ENCODE measurements around the gene GATA3. TPM values are rescaled to one million over a fixed set of nuclear protein-coding genes. Genes with fewer than 3 reads are reported as not detected.

GATA3 gene
- total and polyA plus RNA-seq, 9 of the 15 experiments (the other 6 are each of a cell fraction or from before 2014, with no cell fraction given), result 0.01 to 0.24 (median 0.09) TPM; not detected in 6

DNA sequence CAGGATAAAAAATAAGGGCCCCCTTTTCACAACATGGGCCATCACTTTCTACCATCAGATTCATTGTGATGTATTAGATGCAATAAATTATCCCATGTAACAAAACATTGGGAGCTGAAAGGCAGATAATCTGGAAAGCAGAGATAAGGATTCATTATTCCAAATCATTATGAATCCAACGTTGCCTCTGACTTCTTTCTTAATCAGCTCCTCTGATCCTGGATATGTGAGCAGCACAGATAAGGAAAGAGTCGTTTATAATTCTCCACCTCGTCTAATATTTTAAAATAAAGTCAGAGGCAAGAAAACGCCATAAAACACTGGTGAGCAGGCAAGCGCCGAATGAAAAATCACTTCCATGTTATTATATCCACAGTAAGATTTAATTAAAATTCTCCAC lies 13.8 kb upstream of the GATA3 start:
- BruUV-seq (replicated peaks), result no TSS peak
- FAIRE-seq, result no peak
- no peak overlapping the region for H3K4me3 ChIP-seq
- no peak for ATAC-seq
- 0 out of 2 replicates have a peak, but pooled peaks cover 5% of the 10 kb centered on the region for H4K20me1 ChIP-seq (replicated peaks; ENCODE audit: control insufficient read depth, insufficient read depth, low read length)
- ChIA-PET CTCF (ENCODE audit: low intra/inter-chr PET ratio) (no interaction called here), POLR2A (no interaction called here)
- no peak overlapping the region for H2AFZ ChIP-seq (ENCODE audit: low read depth, low read length)
- no peaks in the 10 kb centered on the region for H3K9me3 ChIP-seq (replicated peaks; ENCODE audit: control insufficient read depth, insufficient read depth, low read depth, low read length)
- TF ChIP-seq ZNF785 (CRISPR knock-in tag; IDR thresholded peaks at IDR 0.05) (no peak), LEF1 (IDR thresholded peaks at IDR 0.05) (no peak), ZNF143 (CRISPR knock-in tag; IDR thresholded peaks at IDR 0.05) (no peak), SUPT5H (IDR thresholded peaks at IDR 0.05) (no peak), NCOR1 (IDR thresholded peaks at IDR 0.05) (no peak), MYC (IDR thresholded peaks at IDR 0.05; ENCODE audit: low read depth, low read length) (no peak), MYC (CRISPR knock-in tag; IDR thresholded peaks at IDR 0.05; ENCODE audit: borderline replicate concordance, low read depth) (no peak), ELF1 (tag; IDR thresholded peaks at IDR 0.05) (no peak), ZFX (CRISPR knock-in tag; IDR thresholded peaks at IDR 0.05) (no peak), ZFP1 (CRISPR knock-in tag; IDR thresholded peaks at IDR 0.05) (no peak), GABPB1 (CRISPR knock-in tag; IDR thresholded peaks at IDR 0.05) (no peak), EP300 (IDR thresholded peaks at IDR 0.05; ENCODE audit: low read length) (no peak), NFATC3 (IDR thresholded peaks at IDR 0.05) (no peak), CHD1 (IDR thresholded peaks at IDR 0.05; ENCODE audit: low read length) (no peak)
- TF ChIP-seq, protein P1, sequence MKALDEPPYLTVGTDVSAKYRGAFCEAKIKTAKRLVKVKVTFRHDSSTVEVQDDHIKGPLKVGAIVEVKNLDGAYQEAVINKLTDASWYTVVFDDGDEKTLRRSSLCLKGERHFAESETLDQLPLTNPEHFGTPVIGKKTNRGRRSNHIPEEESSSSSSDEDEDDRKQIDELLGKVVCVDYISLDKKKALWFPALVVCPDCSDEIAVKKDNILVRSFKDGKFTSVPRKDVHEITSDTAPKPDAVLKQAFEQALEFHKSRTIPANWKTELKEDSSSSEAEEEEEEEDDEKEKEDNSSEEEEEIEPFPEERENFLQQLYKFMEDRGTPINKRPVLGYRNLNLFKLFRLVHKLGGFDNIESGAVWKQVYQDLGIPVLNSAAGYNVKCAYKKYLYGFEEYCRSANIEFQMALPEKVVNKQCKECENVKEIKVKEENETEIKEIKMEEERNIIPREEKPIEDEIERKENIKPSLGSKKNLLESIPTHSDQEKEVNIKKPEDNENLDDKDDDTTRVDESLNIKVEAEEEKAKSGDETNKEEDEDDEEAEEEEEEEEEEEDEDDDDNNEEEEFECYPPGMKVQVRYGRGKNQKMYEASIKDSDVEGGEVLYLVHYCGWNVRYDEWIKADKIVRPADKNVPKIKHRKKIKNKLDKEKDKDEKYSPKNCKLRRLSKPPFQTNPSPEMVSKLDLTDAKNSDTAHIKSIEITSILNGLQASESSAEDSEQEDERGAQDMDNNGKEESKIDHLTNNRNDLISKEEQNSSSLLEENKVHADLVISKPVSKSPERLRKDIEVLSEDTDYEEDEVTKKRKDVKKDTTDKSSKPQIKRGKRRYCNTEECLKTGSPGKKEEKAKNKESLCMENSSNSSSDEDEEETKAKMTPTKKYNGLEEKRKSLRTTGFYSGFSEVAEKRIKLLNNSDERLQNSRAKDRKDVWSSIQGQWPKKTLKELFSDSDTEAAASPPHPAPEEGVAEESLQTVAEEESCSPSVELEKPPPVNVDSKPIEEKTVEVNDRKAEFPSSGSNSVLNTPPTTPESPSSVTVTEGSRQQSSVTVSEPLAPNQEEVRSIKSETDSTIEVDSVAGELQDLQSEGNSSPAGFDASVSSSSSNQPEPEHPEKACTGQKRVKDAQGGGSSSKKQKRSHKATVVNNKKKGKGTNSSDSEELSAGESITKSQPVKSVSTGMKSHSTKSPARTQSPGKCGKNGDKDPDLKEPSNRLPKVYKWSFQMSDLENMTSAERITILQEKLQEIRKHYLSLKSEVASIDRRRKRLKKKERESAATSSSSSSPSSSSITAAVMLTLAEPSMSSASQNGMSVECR (CRISPR knock-in tag; IDR thresholded peaks at IDR 0.05), result no peak
- intact Hi-C loops (cut with micrococcal nuclease) (no loop called here), in situ Hi-C loops (cut with MboI) (no loop called here)
- H3K79me2 ChIP-seq (ENCODE audit: control insufficient read depth, insufficient read depth, low read length), result no peaks in the 10 kb centered on the region
- no peak overlapping the region for H3K9ac ChIP-seq (ENCODE audit: insufficient read depth in 1 of 2, low read depth in 2 of 2, low read length in 2 of 2)
- no peaks in the 10 kb centered on the region for H3K36me3 ChIP-seq (ENCODE audit: control insufficient read depth, insufficient read depth, low read length)
- H3K27ac ChIP-seq (ENCODE audit: extremely low read depth, low read depth, low read length), result no peak overlapping the region
- no peak overlapping the region for H3K4me2 ChIP-seq (ENCODE audit: insufficient read depth, low read length)
- peaks cover 59 to 69% of the 10 kb centered on the region in 2 experiments for H3K27me3 ChIP-seq (ENCODE audit: control insufficient read depth in 2 of 2, insufficient read depth in 2 of 2, low read length in 2 of 2)
- H3K9me1 ChIP-seq (ENCODE audit: control insufficient read depth, insufficient read depth, low read length), result no peaks in the 10 kb centered on the region
- DNase-seq (ENCODE audit: extremely low read depth in 1 of 4, low spot score in 3 of 4), result no peak
- 3% methylated on average over 6 of the region's 6 CpGs for WGBS (ENCODE audit: insufficient coverage, low coverage, missing lambda C conversion rate)
- H3K4me1 ChIP-seq (replicated peaks in 1 of 2; ENCODE audit: control insufficient read depth in 2 of 2, insufficient read depth in 2 of 2, low read length in 2 of 2), result peaks cover 0 to 17% of the 10 kb centered on the region in 2 experiments; a peak in 2 of 5 replicates
